GM10248 (cell line): ENCODE results near the gene MDN1.
"Not testable (repeated sequence)": the region's sequence is repeated elsewhere in the genome, so short reads cannot be mapped to it uniquely, and the experiment has no call there.

ENCODE experiments used
- CTCF ChIA-PET: fragments of 300-600 bp; sonication (Branson Sonifier 250); formaldehyde crosslinking; extraction: SDS; loops from one replicate; lab custom pipeline; 2021; ENCODE audit warnings: antibody characterized with exemption; lab: Yijun Ruan, JAX
- POLR2A ChIA-PET: fragments of 350-650 bp; sonication (Branson Sonifier 250); formaldehyde crosslinking; extraction: SDS; loops from one replicate; lab custom pipeline; 2020; ENCODE audit warnings: antibody characterized with exemption; lab: Yijun Ruan, JAX
- DNase-seq: peaks from one replicate; pipeline ENCODE4 v3.0.0; 2012; ENCODE audit errors: extremely low spot score
- TF ChIP-seq, protein P1 (sequence below): IDR thresholded peaks from 2 replicates; pipeline ENCODE4 v1.5.1; 2012; ENCODE audit warnings: mild to moderate bottlenecking, low read depth; ENCODE audit errors: extremely low read depth, missing control alignments, control extremely low read depth

MDN1 gene

DNA sequence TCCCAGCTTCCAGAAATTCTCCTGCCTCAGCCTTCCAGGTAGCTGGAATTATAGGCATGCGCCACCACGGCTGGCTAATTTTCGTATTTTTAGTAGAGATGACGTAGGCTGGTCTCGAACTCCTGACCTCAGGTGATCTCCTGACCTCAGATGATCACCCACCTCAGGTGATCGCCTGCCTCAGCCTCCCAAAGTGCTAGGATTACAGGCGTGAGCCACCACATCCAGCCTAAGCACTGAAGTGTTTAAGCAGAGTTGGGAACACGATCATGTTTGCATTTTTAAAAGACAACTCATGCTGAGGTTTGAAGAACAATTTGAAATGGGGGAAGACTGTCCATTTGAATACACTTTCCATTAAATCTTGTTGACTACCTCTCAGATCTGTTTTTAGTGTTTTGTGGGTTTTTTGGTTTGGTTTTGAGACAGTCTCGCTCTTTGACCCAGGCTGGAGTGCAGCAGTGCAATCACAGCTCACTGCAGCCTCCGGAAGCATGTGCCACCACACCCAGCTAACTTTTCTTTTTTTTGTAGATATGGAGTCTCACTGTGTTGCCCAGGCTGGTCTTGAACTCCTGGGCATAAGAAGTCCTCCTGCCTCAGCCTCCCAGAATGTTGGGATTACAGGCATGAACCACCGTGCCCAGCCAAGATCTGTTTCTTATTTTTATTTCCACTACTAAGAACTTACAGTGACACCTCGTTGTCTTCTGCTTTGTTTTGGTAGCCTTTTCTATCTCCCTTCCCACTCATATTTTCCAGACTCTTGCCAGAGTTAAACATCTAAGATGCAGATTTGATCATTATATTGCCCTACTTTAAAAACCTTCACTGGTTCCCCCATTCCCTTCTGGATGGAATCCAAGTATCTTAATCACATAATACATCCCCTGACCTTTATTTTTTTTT, 15.5 kb upstream of the MDN1 start:
- POLR2A ChIA-PET, result interaction anchor here (0.6 kb wide), 1 partner anchor 1800 kb away, joined by 5 read pairs; no protein-coding TSS in a partner anchor
- TF ChIP-seq, protein P1, sequence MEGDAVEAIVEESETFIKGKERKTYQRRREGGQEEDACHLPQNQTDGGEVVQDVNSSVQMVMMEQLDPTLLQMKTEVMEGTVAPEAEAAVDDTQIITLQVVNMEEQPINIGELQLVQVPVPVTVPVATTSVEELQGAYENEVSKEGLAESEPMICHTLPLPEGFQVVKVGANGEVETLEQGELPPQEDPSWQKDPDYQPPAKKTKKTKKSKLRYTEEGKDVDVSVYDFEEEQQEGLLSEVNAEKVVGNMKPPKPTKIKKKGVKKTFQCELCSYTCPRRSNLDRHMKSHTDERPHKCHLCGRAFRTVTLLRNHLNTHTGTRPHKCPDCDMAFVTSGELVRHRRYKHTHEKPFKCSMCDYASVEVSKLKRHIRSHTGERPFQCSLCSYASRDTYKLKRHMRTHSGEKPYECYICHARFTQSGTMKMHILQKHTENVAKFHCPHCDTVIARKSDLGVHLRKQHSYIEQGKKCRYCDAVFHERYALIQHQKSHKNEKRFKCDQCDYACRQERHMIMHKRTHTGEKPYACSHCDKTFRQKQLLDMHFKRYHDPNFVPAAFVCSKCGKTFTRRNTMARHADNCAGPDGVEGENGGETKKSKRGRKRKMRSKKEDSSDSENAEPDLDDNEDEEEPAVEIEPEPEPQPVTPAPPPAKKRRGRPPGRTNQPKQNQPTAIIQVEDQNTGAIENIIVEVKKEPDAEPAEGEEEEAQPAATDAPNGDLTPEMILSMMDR, result no peak
- CTCF ChIA-PET, result interaction anchor here (1.3 kb wide), 1 partner anchor 106 kb away, joined by 4 read pairs; no protein-coding TSS in a partner anchor
- DNase-seq, result peak; percentile 44

DNA sequence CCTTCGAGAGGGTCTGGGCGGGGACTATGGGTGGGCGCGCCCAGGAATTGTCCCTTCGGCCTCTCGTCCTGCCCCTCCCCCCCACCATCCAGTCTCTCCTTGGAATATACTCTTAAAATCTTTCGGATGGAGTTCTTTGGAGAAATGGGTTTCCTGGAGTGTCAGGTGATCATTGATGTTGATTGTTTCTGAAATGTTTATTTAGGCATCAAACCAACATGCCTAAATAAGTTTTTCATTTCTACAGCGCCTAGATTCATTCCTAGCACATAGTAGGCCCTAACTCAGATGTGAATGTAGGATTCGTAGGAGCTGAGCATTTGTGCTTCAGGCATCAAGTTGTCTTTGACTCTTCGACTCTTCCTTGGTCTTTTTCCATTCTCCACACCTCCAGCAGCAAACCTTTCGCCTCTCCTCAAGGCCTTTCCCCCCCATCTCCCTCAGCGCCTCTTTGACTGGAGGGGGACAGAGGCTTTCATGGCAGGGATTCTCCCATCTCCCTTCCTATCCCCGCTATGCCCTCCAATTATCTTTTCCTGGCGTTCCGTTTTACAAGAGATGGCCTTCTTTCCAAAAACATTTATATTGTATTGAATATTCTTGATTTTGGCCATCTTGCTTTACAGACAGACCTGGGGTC, 10.7 kb upstream of the MDN1 start:
- CTCF ChIA-PET, result interaction anchor here (1.9 kb wide), 1 partner anchor 10 kb away, joined by 4 read pairs; no protein-coding TSS in a partner anchor
- TF ChIP-seq, protein P1, result no peak
- no peak for DNase-seq
- POLR2A ChIA-PET, result no interaction called here

DNA sequence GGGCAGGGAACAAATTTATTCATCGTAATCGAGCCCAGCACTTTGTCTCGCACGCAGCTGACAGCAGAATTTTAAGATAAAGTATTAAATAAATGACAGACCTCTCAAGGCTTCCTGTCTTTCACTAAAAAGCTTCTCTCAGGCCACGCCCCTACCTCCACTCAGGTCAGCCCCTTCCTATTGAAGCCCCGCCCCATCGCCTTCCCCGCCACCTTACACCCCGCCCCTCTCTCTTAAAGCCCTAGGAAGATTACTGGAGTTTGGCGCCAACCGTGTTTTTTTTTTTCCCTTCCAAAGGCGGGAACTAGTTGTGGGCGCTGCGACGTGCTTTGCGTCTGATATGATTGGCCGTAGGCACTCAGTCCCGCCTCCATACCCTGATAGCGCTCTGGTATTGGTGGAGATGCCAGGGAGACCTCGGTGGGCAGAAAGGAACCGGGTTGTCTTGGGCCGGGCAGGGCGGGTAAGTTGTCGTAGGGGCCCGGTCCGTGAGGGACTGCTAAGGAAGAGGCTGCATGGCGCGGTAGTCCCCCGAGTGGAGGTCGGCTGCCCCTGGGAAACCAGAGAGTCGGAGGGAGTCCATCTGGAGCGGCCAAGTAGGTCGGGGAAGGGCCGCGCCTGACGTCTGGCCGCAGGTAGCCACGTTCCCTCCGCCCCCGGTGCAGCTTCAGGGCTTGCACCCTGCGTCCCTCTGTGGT, 10.0 kb upstream of the MDN1 start, which contains the start of gene CASP8AP2:
Gene CASP8AP2 (plus strand): TSS at position 409 of the 698 bp plus-strand sequence.
- ChIA-PET CTCF (interaction anchor here (0.8 to 1.9 kb wide), 5 partner anchors 10 to 458 kb away, joined by 3 to 16 read pairs (median 3); partner anchors contain the start of gene MDN1), POLR2A (interaction anchor here (0.5 to 1.5 kb wide), 3 partner anchors 10 to 373 kb away, joined by 3 to 6 read pairs (median 4); partner anchors contain the start of gene MDN1)
- TF ChIP-seq, protein P1, result no peak
- peak; percentile 94 for DNase-seq

DNA sequence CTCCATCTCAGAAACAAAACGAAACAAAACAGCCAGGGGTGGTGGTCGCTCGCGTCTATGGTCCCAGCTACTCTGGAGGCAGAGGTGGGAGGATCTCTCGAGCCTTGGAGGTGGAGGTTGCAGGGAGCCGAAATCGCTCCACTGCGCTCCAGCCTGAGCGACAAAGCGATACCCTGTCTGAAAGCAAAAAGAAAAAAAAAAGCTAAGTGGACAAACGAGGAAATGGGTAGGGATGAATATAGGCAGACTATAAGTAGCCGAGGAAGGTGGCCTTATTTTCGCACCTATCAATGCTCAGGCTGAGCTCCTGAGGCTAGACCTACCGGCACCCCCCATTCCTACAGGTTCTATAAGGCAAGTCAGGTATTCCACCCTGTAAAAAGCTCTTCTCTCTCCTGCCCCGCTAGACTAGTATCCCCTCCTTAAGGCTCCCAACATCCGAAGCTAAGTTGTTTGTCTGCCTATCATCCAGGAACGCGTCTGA, 9.4 kb upstream of the MDN1 start:
- CTCF ChIA-PET, result interaction anchor here (0.8 to 1.9 kb wide), 5 partner anchors 10 to 458 kb away, joined by 3 to 16 read pairs (median 3); partner anchors contain the start of gene MDN1
- POLR2A ChIA-PET, result interaction anchor here (0.5 to 1.5 kb wide), 3 partner anchors 9 to 374 kb away, joined by 3 to 6 read pairs (median 4); partner anchors contain the start of gene MDN1
- TF ChIP-seq, protein P1, result no peak
- DNase-seq, result no peak

DNA sequence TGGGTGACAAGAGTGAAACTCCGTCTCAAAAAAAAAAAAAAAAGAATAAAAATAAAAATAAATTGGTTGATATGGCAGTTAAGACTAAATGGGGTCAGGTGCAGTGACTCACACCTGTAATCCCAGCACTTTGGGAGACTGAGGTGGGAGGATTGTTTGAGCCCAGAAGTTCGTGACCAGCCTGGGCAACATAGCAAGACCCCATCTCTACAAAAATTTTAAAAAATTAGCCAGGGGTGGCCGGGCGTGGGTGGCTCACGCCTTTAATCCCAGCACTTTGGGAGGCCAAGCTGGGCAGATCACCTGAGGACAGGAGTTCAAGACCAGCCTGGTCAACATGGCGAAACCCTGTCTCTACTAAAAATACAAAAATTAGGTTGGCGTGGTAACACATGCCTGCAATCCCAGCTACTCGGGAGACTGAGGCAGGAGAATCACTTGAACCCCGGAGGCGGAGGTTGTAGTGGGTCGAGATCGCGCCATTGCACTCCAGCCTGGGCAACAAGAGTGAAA, 8.9 kb upstream of the MDN1 start:
- DNase-seq, result not testable (repeated sequence)
- ChIA-PET CTCF (interaction anchor here (0.7 to 1.9 kb wide), 5 partner anchors 9 to 457 kb away, joined by 3 to 16 read pairs (median 3); partner anchors contain the start of gene MDN1), POLR2A (interaction anchor here (1.5 kb wide), 1 partner anchor 9 kb away, joined by 6 read pairs; the partner anchor contains the start of gene MDN1)

DNA sequence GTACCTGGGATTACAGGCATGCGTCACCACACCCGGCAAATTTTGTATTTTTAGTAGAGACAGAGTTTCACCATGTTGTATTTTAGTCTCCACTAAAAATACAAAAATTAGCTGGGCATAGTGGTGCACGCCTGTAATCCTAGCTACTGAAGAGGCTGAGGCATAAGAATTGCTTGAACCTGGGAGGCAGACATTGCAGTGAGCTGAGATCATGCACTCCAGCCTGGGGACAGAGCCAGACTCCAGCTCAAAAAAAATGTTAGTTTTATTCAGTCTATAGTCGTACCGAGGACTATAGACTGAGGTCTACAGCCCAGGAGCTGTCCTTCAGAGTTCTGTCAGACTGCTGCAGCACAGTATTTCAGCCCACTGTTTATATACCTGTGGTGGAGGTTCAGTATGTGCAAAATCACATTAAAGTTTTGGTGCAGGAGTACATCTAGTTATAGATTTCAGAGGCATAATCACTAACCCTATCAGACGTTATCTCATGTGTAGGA, 6.5 kb upstream of the MDN1 start:
- TF ChIP-seq, protein P1, result no peak
- POLR2A ChIA-PET, result no interaction called here
- CTCF ChIA-PET, result interaction anchor here (2.0 kb wide), 1 partner anchor 11 kb away, joined by 6 read pairs; no protein-coding TSS in a partner anchor
- DNase-seq, result no peak
